ENCODE data around the gene MTERF4.
"Not testable (repeated sequence)": the region's sequence is repeated elsewhere in the genome, so short reads cannot be mapped to it uniquely, and the experiment has no call there.

Gene MTERF4

DNA sequence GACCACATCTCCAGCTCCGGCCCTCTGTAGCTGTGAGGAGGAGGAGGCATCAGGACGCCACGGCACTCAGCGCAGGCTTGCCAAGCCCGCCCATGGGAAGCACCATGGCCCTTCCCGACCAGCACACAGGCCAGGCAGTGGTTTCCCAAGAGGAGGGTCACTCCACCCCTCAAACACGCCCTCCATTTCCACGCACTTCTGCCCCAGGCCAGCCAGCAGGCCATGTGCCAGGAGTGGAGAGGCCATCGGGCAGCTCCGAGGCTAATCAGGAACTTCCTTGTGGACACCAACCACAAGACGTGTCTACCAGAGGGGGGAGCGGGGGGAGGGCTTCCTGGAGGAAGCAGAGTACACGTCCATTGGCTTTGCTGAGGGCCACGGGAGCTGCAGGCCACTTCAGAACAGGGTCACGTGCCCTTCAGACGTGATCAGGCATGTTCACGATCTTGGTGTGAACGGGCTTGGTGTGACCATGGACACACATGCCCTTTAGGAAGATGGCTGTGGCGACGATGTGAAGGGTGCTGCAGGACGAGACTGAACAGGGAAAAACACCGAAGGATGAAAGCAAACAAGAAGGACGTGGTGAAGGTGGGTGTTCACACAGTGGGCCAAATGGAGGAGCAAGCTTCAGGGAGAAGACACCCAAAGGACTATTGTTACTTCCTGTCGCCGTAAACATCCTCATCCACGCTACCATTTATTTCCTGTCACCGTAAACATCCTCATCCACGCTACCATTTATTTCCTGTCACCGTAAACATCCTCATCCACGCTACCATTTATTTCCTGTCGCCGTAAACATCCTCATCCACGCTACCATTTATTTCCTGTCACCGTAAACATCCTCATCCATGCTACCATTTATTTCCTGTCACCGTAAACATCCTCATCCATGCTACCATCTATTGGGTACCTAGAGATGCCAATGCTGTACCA, 6.5 kb upstream of the MTERF4 start:
- no peak overlapping the region for H3K4me3 ChIP-seq (replicated peaks; ENCODE audit: low read depth, low read length)
- DNase-seq (ENCODE audit: extremely low read depth, low read depth): no peak
- TF ChIP-seq, protein P1, sequence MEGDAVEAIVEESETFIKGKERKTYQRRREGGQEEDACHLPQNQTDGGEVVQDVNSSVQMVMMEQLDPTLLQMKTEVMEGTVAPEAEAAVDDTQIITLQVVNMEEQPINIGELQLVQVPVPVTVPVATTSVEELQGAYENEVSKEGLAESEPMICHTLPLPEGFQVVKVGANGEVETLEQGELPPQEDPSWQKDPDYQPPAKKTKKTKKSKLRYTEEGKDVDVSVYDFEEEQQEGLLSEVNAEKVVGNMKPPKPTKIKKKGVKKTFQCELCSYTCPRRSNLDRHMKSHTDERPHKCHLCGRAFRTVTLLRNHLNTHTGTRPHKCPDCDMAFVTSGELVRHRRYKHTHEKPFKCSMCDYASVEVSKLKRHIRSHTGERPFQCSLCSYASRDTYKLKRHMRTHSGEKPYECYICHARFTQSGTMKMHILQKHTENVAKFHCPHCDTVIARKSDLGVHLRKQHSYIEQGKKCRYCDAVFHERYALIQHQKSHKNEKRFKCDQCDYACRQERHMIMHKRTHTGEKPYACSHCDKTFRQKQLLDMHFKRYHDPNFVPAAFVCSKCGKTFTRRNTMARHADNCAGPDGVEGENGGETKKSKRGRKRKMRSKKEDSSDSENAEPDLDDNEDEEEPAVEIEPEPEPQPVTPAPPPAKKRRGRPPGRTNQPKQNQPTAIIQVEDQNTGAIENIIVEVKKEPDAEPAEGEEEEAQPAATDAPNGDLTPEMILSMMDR (IDR thresholded peaks at IDR 0.05; ENCODE audit: low read depth, low read length, missing control alignments): no peak

DNA sequence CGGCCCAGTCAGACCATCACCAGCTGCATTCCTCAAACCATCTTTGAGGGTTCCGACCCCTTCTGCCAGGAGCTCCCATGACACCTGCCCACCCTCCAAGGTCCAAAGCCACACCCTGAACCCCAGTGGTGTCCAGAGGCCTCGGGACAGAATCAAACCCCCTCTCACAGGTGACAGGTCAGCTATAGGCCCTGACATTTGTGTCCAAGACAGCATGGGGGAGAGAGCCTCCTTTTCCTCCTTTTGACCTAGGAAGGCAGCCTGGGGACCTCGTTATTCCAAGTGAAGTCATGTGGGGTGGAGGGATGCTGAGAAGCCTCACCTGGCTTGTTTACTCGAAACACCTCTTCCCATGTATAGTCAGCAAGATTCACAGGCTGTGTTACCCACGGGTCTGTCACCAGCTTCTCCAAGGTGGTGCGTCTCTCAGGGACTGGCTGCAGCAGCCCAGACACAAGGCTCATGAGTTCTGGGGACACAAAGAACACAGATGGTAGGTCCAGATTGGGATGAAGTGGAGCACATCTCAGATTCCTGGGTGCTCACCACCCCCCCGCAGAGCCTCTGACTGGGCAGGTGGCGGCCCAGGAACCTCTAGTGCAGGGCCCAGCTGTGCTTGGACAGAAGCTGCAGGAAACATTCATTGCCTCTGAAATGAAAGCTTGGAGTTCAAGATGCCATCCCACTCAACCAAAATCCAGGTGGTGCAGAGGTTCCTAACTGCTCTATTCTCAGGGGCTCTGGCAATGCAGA, 5.1 kb upstream of the MTERF4 start:
- TF ChIP-seq, protein P1 (IDR thresholded peaks at IDR 0.05; ENCODE audit: low read depth, low read length, missing control alignments): no peak
- H3K4me3 ChIP-seq (replicated peaks; ENCODE audit: low read depth, low read length): no peak overlapping the region
- no peak for DNase-seq (ENCODE audit: extremely low read depth, low read depth)

DNA sequence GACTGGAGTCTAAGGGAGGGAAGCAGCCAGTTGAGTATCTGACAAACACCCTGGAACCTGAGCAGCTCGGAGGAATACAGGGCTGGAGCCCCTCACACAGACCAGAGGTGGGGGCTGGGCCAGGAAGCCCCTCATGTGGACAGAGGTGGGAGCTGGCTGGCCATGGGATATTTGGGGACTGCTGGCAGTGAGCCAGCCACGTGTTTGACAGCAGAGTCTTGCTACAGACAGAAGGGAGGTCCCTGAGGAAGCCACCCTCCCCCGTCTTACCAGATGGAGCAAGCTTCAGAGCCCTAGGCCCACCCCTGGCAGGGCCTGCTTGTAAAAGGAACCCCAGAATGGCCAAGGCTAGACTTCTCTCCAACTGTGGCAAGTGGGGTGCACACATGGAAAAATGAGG, 3.6 kb upstream of the MTERF4 start:
- no peak overlapping the region for H3K4me3 ChIP-seq (replicated peaks; ENCODE audit: low read depth, low read length)
- TF ChIP-seq, protein P1 (IDR thresholded peaks at IDR 0.05; ENCODE audit: low read depth, low read length, missing control alignments): no peak
- no peak for DNase-seq (ENCODE audit: extremely low read depth, low read depth)

DNA sequence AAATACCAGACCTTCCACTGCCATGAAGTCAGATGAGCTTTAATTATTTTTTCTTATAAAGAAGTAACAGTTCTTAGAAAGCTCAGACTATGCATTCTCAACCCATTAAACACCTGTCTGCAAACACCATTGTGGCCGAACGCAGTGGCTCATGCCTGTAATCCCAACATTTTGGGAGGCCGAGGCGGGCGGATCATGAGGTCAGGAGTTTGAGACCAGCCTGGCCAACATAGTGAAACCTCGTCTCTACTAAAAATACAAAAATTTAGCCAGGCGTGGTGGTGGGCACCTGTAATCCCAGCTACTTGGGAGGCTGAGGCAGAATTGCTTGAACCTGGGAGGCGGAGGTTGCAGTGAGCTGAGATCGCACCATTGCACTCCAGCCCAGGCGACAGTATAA, 2.5 kb upstream of the MTERF4 start:
- DNase-seq (ENCODE audit: extremely low read depth, low read depth): not testable (repeated sequence)

DNA sequence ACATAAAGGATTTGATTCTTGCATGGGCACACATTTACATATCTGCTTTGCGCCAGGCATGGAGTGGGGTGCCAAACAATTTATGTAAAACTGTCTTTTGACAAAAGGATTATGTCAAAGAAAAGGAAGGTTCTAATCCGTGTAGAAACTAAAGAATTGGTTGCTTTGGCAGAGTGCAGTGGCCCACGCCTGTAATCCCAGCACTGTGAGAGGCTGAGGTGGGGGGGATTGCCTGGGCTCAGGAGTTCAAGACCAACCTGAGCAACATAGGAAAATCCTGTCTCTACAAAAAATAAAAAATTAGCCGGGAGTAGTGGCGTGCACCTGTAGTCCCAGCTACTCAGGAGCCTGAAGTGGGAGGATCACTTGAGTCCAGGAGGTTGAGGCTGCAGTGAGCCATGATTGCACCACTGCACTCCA, 1.1 kb upstream of the MTERF4 start:
- DNase-seq (ENCODE audit: extremely low read depth, low read depth): no peak
- TF ChIP-seq, protein P1 (IDR thresholded peaks at IDR 0.05; ENCODE audit: low read depth, low read length, missing control alignments): no peak
- H3K4me3 ChIP-seq (replicated peaks; ENCODE audit: low read depth, low read length): peak overlapping the region; percentile 72

More for the DNA sequence above, 2.5 kb upstream of the MTERF4 start:
- H3K4me3 ChIP-seq (replicated peaks; ENCODE audit: low read depth, low read length): not testable (repeated sequence)

DNA sequence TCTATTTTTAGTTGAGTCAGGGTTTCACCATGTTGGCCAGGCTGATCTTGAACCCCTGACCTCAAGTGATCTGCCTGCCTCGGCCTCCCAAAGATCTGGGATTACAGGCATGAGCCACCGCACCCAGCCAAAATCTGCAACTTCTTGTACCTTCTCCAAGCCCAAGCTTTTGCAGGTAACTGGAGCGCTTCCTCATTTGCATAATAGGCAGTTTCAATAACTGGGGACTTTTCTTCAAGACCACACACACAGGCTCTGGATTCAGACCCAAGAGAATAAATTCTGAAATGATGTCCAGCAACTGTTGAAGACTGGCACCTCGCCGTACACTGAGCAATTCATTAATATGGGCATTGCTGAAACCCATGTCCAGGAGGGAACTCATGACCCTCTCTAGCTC, 2.8 kb downstream of the MTERF4 start:
- TF ChIP-seq, protein P1 (IDR thresholded peaks at IDR 0.05; ENCODE audit: low read depth, low read length, missing control alignments): no peak
- DNase-seq (ENCODE audit: extremely low read depth, low read depth): no peak
- no peak overlapping the region for H3K4me3 ChIP-seq (replicated peaks; ENCODE audit: low read depth, low read length)

DNA sequence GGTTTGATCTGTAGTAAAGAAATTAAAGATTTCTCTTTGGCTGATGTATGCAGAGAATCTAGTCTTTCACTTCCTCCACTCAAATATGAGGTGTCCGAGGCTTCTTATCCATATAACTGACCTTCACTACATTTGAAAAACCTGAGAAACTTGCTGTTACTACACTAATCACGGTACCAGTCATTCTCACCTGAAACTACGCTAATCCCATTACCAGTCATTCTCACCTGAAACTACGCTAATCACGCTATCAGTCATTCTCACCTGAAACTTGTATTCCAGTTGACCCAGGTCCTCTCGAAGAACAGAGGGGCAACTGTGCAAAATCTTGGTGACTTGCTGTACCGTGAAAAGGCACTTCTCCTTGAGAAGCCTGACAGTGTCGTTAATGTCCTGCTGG, 5.1 kb downstream of the MTERF4 start:
- TF ChIP-seq, protein P1 (IDR thresholded peaks at IDR 0.05; ENCODE audit: low read depth, low read length, missing control alignments): no peak
- DNase-seq (ENCODE audit: extremely low read depth, low read depth): no peak
- no peak overlapping the region for H3K4me3 ChIP-seq (replicated peaks; ENCODE audit: low read depth, low read length)
